IPS-NIHi11 (cell line): ENCODE results near the gene BCDIN3D.
"Not testable (repeated sequence)": the region's sequence is repeated elsewhere in the genome, so short reads cannot be mapped to it uniquely, and the experiment has no call there.

Experiments
- DNase-seq: peaks from one replicate; pipeline ENCODE4 v3.0.0; 2012; ENCODE audit warnings: mixed read lengths, low spot score

Gene BCDIN3D

GRCh38 chr12:49842519-49843352, at the start of gene BCDIN3D:
TSS of gene BCDIN3D (minus strand) at chr12:49843106. CDS start at chr12:49843087, 19 bp downstream.
- DNase-seq = peak; percentile 89

- no peak for DNase-seq
Observed at GRCh38 chr12:49892084-49892731, 49.3 kb upstream of the BCDIN3D start.

DNA sequence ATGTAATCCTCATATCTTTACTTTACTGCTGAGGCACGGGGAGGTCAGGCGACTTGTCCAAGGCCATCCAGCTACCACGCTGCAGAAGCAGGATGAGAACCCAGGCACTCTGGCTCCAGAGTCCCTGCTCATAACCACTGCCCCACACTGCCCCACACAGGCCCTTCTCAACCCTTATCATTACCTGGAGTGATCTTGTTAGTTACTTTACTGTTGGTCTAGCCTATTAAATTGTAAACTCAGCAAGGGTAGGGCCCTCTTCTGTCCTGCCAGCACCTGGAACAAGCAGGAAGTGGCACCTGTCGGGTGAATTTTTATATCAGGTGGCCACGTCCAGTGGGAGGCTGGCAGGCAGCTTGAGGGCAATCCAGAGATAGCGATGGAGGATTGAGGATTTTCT, 48.6 kb upstream of the BCDIN3D start:
- DNase-seq = no peak

- no peak for DNase-seq
Observed at GRCh38 chr12:49891012-49891411, 48.1 kb upstream of the BCDIN3D start.

DNA sequence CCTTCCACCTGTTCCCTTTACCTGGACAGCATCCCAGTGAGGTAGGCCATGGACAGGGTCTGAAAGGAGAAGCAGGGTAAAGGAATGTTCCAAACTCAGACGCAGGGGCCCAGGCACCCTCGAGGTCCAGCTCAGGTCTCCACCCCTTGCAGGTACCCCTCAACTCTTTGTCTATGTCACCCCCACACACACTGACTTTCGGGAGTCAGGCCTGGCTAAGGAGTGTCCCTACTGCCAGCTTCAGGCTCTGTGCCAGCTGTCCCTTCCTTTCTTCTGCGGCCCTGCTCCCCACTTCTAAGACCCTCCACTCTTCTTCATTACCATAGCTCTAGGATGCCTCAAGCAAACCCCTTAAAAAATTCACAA, 47.2 kb upstream of the BCDIN3D start:
- no peak for DNase-seq

DNA sequence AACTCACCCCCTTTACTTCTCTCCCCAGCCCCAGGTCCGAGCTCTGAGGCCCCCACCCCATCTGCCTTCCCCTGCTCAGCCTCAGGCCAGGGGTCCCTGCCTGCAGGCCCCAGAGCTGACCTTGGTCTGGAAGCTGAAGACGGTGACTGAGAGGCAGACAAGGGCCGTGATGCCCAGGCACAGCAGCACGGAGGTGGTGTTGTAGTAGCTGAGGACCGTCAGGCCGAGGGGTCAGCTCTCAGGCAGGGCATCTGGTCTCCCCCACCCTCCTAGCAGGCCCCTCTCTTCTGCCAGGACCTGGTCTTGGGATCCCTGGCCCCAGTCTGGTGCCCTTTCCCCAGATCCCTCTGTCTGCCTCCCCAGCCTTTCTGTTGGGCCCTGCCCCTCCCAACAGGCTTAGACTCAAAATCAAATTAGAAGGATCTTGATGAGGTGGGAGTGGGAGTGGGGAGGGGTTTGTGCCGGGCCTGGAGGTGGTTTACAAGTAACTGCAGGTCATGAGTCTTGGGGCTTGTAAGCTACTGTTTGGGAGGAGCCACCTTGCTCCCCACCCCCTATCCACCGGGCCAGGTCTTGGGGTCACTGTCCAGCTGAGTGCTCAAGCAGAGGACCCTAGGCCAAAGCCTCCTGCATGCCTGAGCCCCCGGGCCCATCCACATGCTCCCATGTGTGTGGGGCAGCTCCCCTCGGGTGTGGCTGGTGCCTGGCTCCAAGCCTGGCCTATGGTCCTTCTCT, 46.6 kb upstream of the BCDIN3D start:
- no peak for DNase-seq

- DNase-seq = no peak
Observed at GRCh38 chr12:49888461-49889151, 45.7 kb upstream of the BCDIN3D start.

GRCh38 chr12:49887536-49888401, 44.9 kb upstream of the BCDIN3D start:
- DNase-seq = no peak

DNA sequence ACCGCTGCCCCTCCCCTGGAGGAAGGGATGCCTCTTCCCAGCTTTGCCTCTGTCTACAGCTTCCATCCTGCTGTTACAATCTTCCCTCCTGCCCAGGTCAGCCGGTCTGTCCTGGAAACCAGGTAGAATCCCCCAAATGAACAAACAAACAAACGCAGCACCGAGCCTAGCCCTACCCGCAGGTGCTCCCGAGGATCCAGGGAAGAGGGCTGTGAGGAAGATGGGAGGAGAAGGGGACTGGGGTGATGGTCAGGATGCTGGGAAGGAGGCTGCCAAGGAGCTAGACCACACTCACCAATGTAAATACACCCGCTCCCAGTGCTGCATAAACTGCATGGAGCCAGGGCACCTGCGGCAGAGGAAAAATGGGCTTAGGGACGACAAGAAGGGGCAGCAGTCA, 44.2 kb upstream of the BCDIN3D start:
- no peak for DNase-seq

DNA sequence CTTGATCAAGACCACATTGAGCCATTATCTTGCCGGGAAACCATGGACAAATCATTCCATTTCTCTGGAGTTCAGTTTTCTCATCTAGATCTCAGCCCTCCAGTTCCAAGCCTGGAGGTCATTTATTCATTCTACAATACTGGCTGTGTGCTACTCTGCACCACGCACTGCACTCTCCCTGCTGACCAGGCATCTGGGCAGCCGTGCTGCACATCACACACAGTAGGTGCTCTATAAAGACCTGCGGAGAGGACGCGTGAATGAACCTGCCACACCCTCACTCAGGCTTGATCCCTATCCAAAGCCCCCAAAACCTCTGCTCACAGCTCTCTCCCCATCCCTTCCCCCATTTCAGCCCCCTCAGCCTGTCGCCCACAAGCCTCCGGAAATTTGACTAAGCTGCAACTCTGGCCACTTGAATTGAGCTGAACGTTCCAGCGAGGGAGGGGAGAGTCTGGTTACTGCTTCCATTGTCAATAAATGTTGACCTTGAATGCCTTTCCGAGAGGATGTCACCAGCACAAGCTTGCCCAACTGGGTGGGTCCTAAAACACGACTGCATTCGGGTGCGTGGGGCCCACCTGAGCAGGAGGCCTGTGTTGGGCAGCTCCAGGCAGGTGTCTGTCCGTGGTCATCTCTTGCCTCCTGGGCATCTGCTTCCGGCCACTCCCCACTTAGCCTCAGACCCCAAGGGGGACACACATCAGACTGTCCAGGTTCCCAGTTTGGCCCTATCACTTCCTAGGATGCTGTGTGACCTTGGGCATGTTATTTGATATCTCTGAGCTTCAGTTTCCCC, 43.0 kb upstream of the BCDIN3D start:
- DNase-seq = no peak

GRCh38 chr12:49885118-49885517, 42.2 kb upstream of the BCDIN3D start:
- DNase-seq = peak; percentile 44

DNA sequence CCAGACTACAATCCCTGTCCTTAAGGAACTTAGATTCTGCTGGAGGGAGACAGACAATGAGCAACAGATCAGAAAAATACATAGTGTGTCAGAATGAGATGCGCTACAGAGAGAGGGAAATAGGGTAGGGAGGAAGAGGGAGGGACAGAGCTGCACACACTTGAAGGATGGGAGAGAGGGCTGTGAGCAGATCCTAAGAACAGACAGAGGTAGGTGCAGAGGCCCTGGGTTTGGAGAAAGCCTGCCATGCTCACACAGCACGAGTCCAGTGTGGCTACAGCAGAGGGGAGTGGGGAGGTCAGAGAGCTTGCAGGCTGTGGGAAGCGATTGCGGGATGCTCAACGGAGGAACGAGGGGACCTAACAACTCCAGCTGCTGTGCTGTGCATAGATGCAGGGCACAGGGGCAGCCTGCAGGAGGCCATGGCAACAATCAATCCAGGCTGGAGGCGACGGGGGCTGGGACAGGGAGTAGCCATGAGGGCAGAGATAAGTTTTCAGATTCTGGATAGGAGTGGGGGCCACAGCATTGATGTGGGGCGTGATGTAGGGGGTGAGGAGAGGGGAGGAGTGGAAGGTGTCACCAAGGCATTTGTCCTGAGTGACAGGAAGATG, 40.1 kb upstream of the BCDIN3D start:
- no peak for DNase-seq

- no peak for DNase-seq
Observed at GRCh38 chr12:49882248-49882850, 39.4 kb upstream of the BCDIN3D start.

DNA sequence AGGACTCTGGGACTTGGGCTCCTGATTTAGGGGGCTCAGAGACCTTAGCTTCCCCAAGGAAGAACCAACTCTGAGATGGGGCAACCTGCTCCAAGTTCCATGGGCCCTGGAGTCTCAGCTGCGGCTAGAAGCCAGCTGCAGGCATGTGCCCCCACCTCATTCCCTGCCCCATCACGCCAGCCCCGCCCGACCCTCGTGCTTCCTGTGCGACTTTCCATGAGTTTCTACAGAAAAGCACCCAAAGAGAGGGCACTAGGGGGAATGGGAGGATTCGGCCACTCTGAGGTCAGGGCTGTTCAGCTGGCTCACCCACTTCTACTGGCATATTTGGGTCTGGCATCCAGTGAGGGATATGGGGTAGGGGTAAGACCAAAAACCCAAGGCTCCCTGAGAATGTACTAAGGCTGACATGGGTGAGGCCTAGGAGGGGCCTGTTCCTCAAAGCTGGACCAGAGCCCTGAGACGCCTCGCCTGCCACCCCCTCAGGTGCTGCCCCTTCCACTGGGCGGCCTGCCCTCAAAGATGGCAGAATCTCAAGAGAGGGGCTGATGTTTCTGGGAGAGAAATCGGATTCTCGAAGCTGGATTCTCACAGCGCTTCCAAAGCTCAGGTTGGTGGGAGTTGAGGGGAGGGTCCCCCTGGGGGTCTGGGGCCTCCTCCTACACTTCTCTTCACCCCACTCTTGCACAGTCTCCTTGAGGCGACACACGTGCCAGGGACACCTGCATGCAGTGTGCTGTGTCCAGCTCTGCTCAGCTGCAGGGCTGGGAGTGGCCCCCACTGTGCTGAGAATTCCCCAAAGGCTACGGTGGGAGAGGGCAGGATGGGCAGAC, 38.7 kb upstream of the BCDIN3D start:
- DNase-seq = no peak

- no peak for DNase-seq
Observed at GRCh38 chr12:49880756-49881414, 38.0 kb upstream of the BCDIN3D start.

DNA sequence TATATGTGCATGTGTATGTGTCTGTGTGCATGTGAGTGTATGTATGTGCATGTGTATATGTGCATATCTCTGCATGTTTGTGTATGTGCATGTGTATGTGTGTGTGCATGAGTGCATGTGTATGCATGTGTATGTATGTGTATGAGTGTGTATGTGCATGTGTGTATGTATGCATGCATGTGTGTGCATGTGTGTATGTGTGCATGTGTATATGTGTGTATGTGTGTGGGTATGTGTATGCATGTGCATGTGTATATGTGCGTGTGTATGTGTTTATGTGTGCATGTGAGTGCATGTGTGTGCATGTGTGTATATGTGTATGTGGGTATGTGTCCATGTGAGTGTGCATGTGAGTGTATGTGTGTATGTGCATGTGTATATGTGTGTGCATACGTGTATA, 36.2 kb upstream of the BCDIN3D start:
- not testable (repeated sequence) for DNase-seq

DNA sequence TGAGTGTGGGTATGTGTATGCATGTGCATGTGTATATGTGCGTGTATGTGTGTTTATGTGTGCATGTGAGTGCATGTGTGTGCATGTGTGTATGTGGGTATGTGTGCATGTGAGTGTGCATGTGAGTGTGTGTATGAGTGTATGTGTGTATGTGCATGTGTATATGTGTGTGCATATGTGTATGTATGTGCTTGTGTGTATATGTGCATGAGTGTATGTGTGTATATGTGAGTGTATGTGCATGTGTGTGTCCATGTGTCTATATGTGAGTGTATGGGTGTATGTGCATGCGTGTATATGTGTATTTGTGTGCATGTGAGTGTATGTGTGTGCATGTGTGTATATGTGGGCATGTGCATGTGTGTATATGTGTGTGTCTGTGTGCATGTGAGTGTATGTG, 35.1 kb upstream of the BCDIN3D start:
- DNase-seq = no peak

GRCh38 chr12:49877066-49877465, 34.2 kb upstream of the BCDIN3D start:
- no peak for DNase-seq
